Right cardiac atrium (tissue), 5 donors: ENCODE results near the gene EIF3J. TPM values are rescaled to one million over a fixed set of nuclear protein-coding genes. Genes with fewer than 3 reads are reported as not detected.

Experiments
- ATAC-seq, 2 donors: fragments of 200-7000 bp; cut with Tn5 transposase; one replicate each; pipeline versions ENCODE4 v1.8.0 to v1.9.1; 2020; ENCODE audit warnings: moderate library complexity in 2 of 2, mild to moderate bottlenecking in 1 of 2
- DNase-seq, 3 donors: peaks; one replicate each; pipeline ENCODE4 v3.0.0-alpha.2; 2020
- H3K27ac ChIP-seq: one replicate; pipeline ENCODE4 v1.5.1; 2013; ENCODE audit warnings: mild to moderate bottlenecking, low read length, control low read depth, moderate library complexity
- H3K27me3 ChIP-seq: one replicate; pipeline ENCODE4 v1.6.1; 2013; ENCODE audit not compliant: control insufficient read depth, insufficient read depth
- H3K4me1 ChIP-seq: one replicate; pipeline ENCODE4 v1.6.1; 2013; ENCODE audit warnings: low read length; ENCODE audit not compliant: control insufficient read depth, insufficient read depth
- H3K4me3 ChIP-seq: one replicate; pipeline ENCODE4 v1.5.1; 2013; ENCODE audit warnings: low read length, control low read depth
- H3K9me3 ChIP-seq: one replicate; pipeline ENCODE4 v1.6.1; 2013; ENCODE audit warnings: low read length; ENCODE audit not compliant: control insufficient read depth
- WGBS: extraction: QIAGEN DNeasy Blood & Tissue Kit; methylation state at CpG from one replicate; pipeline ENCODE4 v1.1.7; 2013; 5-methylcytosine and 5-hydroxymethylcytosine counted together
- intact Hi-C, 4 donors: fragments of 100-400 bp; cut with DNase I; formaldehyde crosslinking; loops; one replicate each; pipeline versions ENCODE4 v1.11.0 to v1.14.0; 2022 to 2023
- polyA plus RNA-seq: library from polyadenylated mRNA; stranded (reverse); fragments of 200-250 nt; gene quantifications from one replicate; pipeline ENCODE4 v1.2.3, GENCODE V29; 2013
- total RNA-seq, 4 donors: library from RNA; stranded (reverse); fragmentation: NEBNext Ultra II Directional; extraction: Animal tissue kit (Norgen Biotek cat#: 25700); gene quantifications; one replicate each; pipeline ENCODE4 v1.2.1, GENCODE V29; 2021
- donor health status: healthy with polysubstance abuse.
- donor health status: DM: no; HTN: yes; CAD: no.
- donor health status: DM: no; HTN: no; CAD: no.
- donor health status: DM: no; HTN: yes; CAD: no; lungs with severe emphysema.
- donor health status: DM: yes; HTN: yes; CAD: no.

EIF3J gene
- total and polyA plus RNA-seq, 5 donors = 40.8 to 73.5 (median 64.4) TPM

GRCh38 chr15:44566155-44566540 is 29.2 kb downstream of the EIF3J start:
- no peaks in the 10 kb centered on the region for H3K9me3 ChIP-seq
- ATAC-seq = no peak
- DNase-seq = no peak
- no peak overlapping the region for H3K4me3 ChIP-seq
- 96% methylated on average over 4 of the region's 4 CpGs for WGBS
- no peaks in the 10 kb centered on the region for H3K4me1 ChIP-seq
- no peaks in the 10 kb centered on the region for H3K27me3 ChIP-seq
- intact Hi-C loops = no loop called here
- no peak overlapping the region for H3K27ac ChIP-seq

GRCh38 chr15:44568338-44568737 is 31.4 kb downstream of the EIF3J start:
- intact Hi-C loops = no loop called here
- no peak for DNase-seq
- no peak for ATAC-seq
- no peak overlapping the region for H3K27ac ChIP-seq
- no peak overlapping the region for H3K4me3 ChIP-seq
- H3K9me3 ChIP-seq = no peaks in the 10 kb centered on the region
- 92% methylated on average over 3 of the region's 3 CpGs for WGBS
- no peaks in the 10 kb centered on the region for H3K27me3 ChIP-seq
- no peaks in the 10 kb centered on the region for H3K4me1 ChIP-seq

GRCh38 chr15:44569316-44569715 is 32.4 kb downstream of the EIF3J start:
- H3K27me3 ChIP-seq = no peaks in the 10 kb centered on the region
- no peaks in the 10 kb centered on the region for H3K4me1 ChIP-seq
- no peak for ATAC-seq
- no peaks in the 10 kb centered on the region for H3K9me3 ChIP-seq
- 96% methylated on average over 4 of the region's 4 CpGs for WGBS
- no peak overlapping the region for H3K4me3 ChIP-seq
- no peak overlapping the region for H3K27ac ChIP-seq
- no peak for DNase-seq
- intact Hi-C loops = no loop called here

- Histone ChIP-seq H3K4me3 (no peak overlapping the region), H3K4me1 (no peaks in the 10 kb centered on the region), H3K27ac (no peak overlapping the region), H3K27me3 (no peaks in the 10 kb centered on the region), H3K9me3 (no peaks in the 10 kb centered on the region)
- whole genome bisulfite sequencing = 90% methylated on average over 4 of the region's 4 CpGs
- DNase-seq (no peak), ATAC-seq (peak in 1 of 2 donors; percentile 26)
- intact Hi-C loops = no loop called here
Measured at GRCh38 chr15:44570361-44570760, 33.4 kb downstream of the EIF3J start.

GRCh38 chr15:44573386-44573785 is 36.4 kb downstream of the EIF3J start:
- H3K4me3 ChIP-seq = no peak overlapping the region
- DNase-seq = no peak
- no peak for ATAC-seq
- no peaks in the 10 kb centered on the region for H3K9me3 ChIP-seq
- intact Hi-C loops = no loop called here
- H3K27me3 ChIP-seq = no peaks in the 10 kb centered on the region
- no peaks in the 10 kb centered on the region for H3K4me1 ChIP-seq
- WGBS = 87% methylated on average over 6 of the region's 6 CpGs
- no peak overlapping the region for H3K27ac ChIP-seq

GRCh38 chr15:44574734-44575133 is 37.8 kb downstream of the EIF3J start:
- ATAC-seq = no peak
- no peak for DNase-seq
- H3K9me3 ChIP-seq = no peaks in the 10 kb centered on the region
- H3K27me3 ChIP-seq = no peaks in the 10 kb centered on the region
- 77% methylated on average over 1 of the region's 1 CpG for WGBS
- no peak overlapping the region for H3K4me3 ChIP-seq
- no peaks in the 10 kb centered on the region for H3K4me1 ChIP-seq
- H3K27ac ChIP-seq = no peak overlapping the region
- intact Hi-C loops = no loop called here

- Histone ChIP-seq H3K4me1 (no peaks in the 10 kb centered on the region), H3K4me3 (no peak overlapping the region), H3K27me3 (no peaks in the 10 kb centered on the region), H3K9me3 (no peaks in the 10 kb centered on the region), H3K27ac (no peak overlapping the region)
- DNase-seq (no peak), ATAC-seq (no peak)
- intact Hi-C loops = no loop called here
- WGBS = 86% methylated on average over 2 of the region's 2 CpGs
Measured at GRCh38 chr15:44580105-44580504, 43.2 kb downstream of the EIF3J start.

- intact Hi-C loops = no loop called here
- ATAC-seq = peak in 1 of 2 donors; percentile 69
Measured at GRCh38 chr15:44584162-44584749, 47.3 kb downstream of the EIF3J start.

GRCh38 chr15:44585633-44586032 is 48.7 kb downstream of the EIF3J start:
- Histone ChIP-seq H3K27me3 (no peaks in the 10 kb centered on the region), H3K4me1 (no peaks in the 10 kb centered on the region), H3K9me3 (no peaks in the 10 kb centered on the region), H3K4me3 (no peak overlapping the region), H3K27ac (no peak overlapping the region)
- DNase-seq (no peak), ATAC-seq (no peak)
- intact Hi-C loops = no loop called here
- 92% methylated on average over 2 of the region's 2 CpGs for WGBS

More at GRCh38 chr15:44584162-44584749, 47.3 kb downstream of the EIF3J start:
- Histone ChIP-seq H3K4me3 (no peak overlapping the region), H3K27ac (no peak overlapping the region), H3K4me1 (no peaks in the 10 kb centered on the region), H3K9me3 (no peaks in the 10 kb centered on the region), H3K27me3 (no peaks in the 10 kb centered on the region)
- 85% methylated on average over 5 of the region's 5 CpGs for WGBS
- DNase-seq = peak in 2 of 3 donors; percentile 68 to 71

- H3K9me3 ChIP-seq = no peaks in the 10 kb centered on the region
- WGBS = 85% methylated on average over 5 of the region's 5 CpGs
- no peaks in the 10 kb centered on the region for H3K27me3 ChIP-seq
- DNase-seq (no peak), ATAC-seq (no peak)
- no peaks in the 10 kb centered on the region for H3K4me1 ChIP-seq
- no peak overlapping the region for H3K27ac ChIP-seq
- intact Hi-C loops = no loop called here
- H3K4me3 ChIP-seq = no peak overlapping the region
Measured at GRCh38 chr15:44588541-44588940, 51.6 kb downstream of the EIF3J start.

- WGBS = 95% methylated on average over 1 of the region's 1 CpG
- intact Hi-C loops = loop anchor here in 2 of 4 donors (10.0 kb wide), 2 partner anchors 53 to 143 kb away; partner anchors contain the start of gene TRIM69 (in 1 of the 2)
Measured at GRCh38 chr15:44591326-44591725, 54.4 kb downstream of the EIF3J start.

More at GRCh38 chr15:44591326-44591725, 54.4 kb downstream of the EIF3J start:
- H3K27me3 ChIP-seq = no peaks in the 10 kb centered on the region
- ATAC-seq = no peak
- H3K27ac ChIP-seq = no peak overlapping the region
- H3K4me3 ChIP-seq = no peak overlapping the region
- no peaks in the 10 kb centered on the region for H3K4me1 ChIP-seq
- H3K9me3 ChIP-seq = no peaks in the 10 kb centered on the region
- DNase-seq = no peak
